HPDE6-E6E7 (cell line): Measurements from ENCODE around the gene ELFN1.

Experiments
- DNase-seq: peaks from one replicate; pipeline ENCODE4 v3.0.0; 2011; ENCODE audit warnings: missing footprints; ENCODE audit errors: extremely low spot score

Gene ELFN1

GRCh38 chr7:1787681-1788235, 117.7 kb downstream of the ELFN1 start:
- DNase-seq: no peak

GRCh38 chr7:1794888-1795542, 124.9 kb downstream of the ELFN1 start:
- DNase-seq: no peak
